H1 (cell line): ENCODE data around the gene CDH1. TPM values are rescaled to one million over a fixed set of nuclear protein-coding genes. Genes with fewer than 3 reads are reported as not detected.

Source experiments
- CTCF ChIA-PET: fragments of 300-600 bp; sonication (Branson Sonifier 250); formaldehyde crosslinking; loops from one replicate; lab custom pipeline; 2021; ENCODE audit not compliant: partially characterized antibody; lab: Charles Lee
- POLR2A ChIA-PET: fragments of 300-600 bp; sonication (Branson Sonifier 250); formaldehyde crosslinking; loops from one replicate; lab custom pipeline; 2021; ENCODE audit warnings: inconsistent platforms; ENCODE audit not compliant: partially characterized antibody; lab: Charles Lee
- DNase-seq, 2 experiments: peaks; one replicate each; pipeline versions ENCODE4 v3.0.0 to v3.0.0-alpha.2; 2010 to 2022; ENCODE audit warnings: low spot score in 2 of 2, low read depth in 1 of 2, mixed read lengths in 1 of 2
- FAIRE-seq: peaks from 2 replicates; lab custom pipeline; 2011; peaks lifted over from hg19 to GRCh38; lab: Jason Lieb, UNC
- H2AFZ ChIP-seq: 2 replicates; pipeline ENCODE4 v1.8.1; 2012; ENCODE audit warnings: low read length, inconsistent platforms
- H2AK5ac ChIP-seq: 2 replicates; pipeline ENCODE4 v1.6.1; 2013; ENCODE audit warnings: low read depth, low read length
- H2BK120ac ChIP-seq: replicated peaks from 2 replicates; pipeline ENCODE3; 2013; ENCODE audit warnings: low read depth, low read length, inconsistent platforms
- H2BK12ac ChIP-seq: 2 replicates; pipeline ENCODE4 v1.6.1; 2013; ENCODE audit warnings: low read depth, low read length
- H2BK15ac ChIP-seq: 2 replicates; pipeline ENCODE4 v1.6.1; 2013; ENCODE audit warnings: low read length
- H2BK20ac ChIP-seq: 2 replicates; pipeline ENCODE4 v1.6.1; 2013; ENCODE audit warnings: low read length
- H2BK5ac ChIP-seq: 2 replicates; pipeline ENCODE4 v1.6.1; 2013; ENCODE audit warnings: low read depth, low read length
- H3K14ac ChIP-seq: 2 replicates; pipeline ENCODE4 v1.6.1; 2013; ENCODE audit warnings: inconsistent platforms; ENCODE audit not compliant: insufficient read length
- H3K18ac ChIP-seq: 2 replicates; pipeline ENCODE4 v1.6.1; 2013; ENCODE audit warnings: low read length; ENCODE audit errors: extremely low read depth
- H3K23ac ChIP-seq: 2 replicates; pipeline ENCODE4 v1.6.1; 2013; ENCODE audit warnings: inconsistent platforms; ENCODE audit not compliant: insufficient read length
- H3K23me2 ChIP-seq: 2 replicates; pipeline ENCODE4 v1.6.1; 2013; ENCODE audit warnings: low read depth, low read length
- H3K27ac ChIP-seq: 2 replicates; pipeline ENCODE4 v1.6.1; 2011; ENCODE audit warnings: low read depth, low read length, inconsistent platforms
- H3K27me3 ChIP-seq, 4 experiments: replicated peaks in 1 of 4; 1 replicate in 1 of 4; 2 replicates in 3 of 4; pipeline versions ENCODE4 v1.6.1 to v1.8.1; 2011 to 2013; ENCODE audit warnings: low read length in 3 of 4, mild to moderate bottlenecking in 3 of 4, inconsistent platforms in 2 of 4, mixed read lengths in 2 of 4, moderate library complexity in 1 of 4; ENCODE audit not compliant: control insufficient read depth in 3 of 4, insufficient read depth in 3 of 4; ENCODE audit errors: extremely low read depth in 1 of 4
- H3K36me3 ChIP-seq, 4 experiments: 2 replicates each; pipeline versions ENCODE4 v1.6.1 to v1.8.1; 2011 to 2013; ENCODE audit warnings: mild to moderate bottlenecking in 4 of 4, low read length in 3 of 4, moderate library complexity in 2 of 4, control low read depth in 1 of 4, inconsistent platforms in 1 of 4; ENCODE audit not compliant: insufficient read depth in 4 of 4, control insufficient read depth in 2 of 4
- H3K4ac ChIP-seq: replicated peaks from 2 replicates; pipeline ENCODE3; 2013; ENCODE audit warnings: low read length, low read depth, mixed read lengths, inconsistent platforms; ENCODE audit not compliant: insufficient read length
- H3K4me1 ChIP-seq, 4 experiments: replicated peaks in 1 of 4; 1 replicate in 1 of 4; 2 replicates in 3 of 4; pipeline versions ENCODE4 v1.6.1 to v1.8.1; 2011 to 2013; ENCODE audit warnings: low read length in 3 of 4, inconsistent platforms in 2 of 4, mixed read lengths in 1 of 4; ENCODE audit not compliant: insufficient read depth in 4 of 4, control insufficient read depth in 3 of 4
- H3K4me2 ChIP-seq, 2 experiments: 2 replicates each; pipeline versions ENCODE4 v1.6.1 to v1.8.1; 2011 to 2013; ENCODE audit warnings: low read depth in 2 of 2, low read length in 2 of 2, control low read depth in 1 of 2, inconsistent platforms in 1 of 2, mild to moderate bottlenecking in 1 of 2; ENCODE audit not compliant: insufficient read depth in 1 of 2
- H3K4me3 ChIP-seq, 4 experiments: fragments of 200-600, 300-600 bp in 1 of 4; sonication (generic), shearing (Covaris generic), sonication (Bioruptor Twin) in 1 of 4; 2 replicates each; pipeline versions ENCODE4 v1.5.1 to v1.8.1; 2011 to 2016; ENCODE audit warnings: low read length in 4 of 4, low read depth in 3 of 4, control low read depth in 2 of 4, inconsistent platforms in 2 of 4, mild to moderate bottlenecking in 2 of 4, mixed read lengths in 1 of 4, moderate library complexity in 1 of 4; ENCODE audit not compliant: insufficient read depth in 2 of 4; ENCODE audit errors: extremely low read depth in 1 of 4
- H3K56ac ChIP-seq: replicated peaks from 2 replicates; pipeline ENCODE3; 2013; ENCODE audit warnings: low read depth, mild to moderate bottlenecking, mixed read lengths, low read length, inconsistent platforms; ENCODE audit not compliant: insufficient read length
- H3K79me1 ChIP-seq: 2 replicates; pipeline ENCODE4 v1.6.1; 2013; ENCODE audit warnings: low read depth, low read length, control low read depth
- H3K79me2 ChIP-seq, 2 experiments: 2 replicates each; pipeline versions ENCODE4 v1.6.1 to v1.8.1; 2012 to 2013; ENCODE audit warnings: low read length in 2 of 2, mild to moderate bottlenecking in 2 of 2, inconsistent platforms in 1 of 2; ENCODE audit not compliant: insufficient read depth in 2 of 2, control insufficient read depth in 1 of 2
- H3K9ac ChIP-seq, 4 experiments: replicated peaks in 1 of 4; 1 replicate in 1 of 4; 2 replicates in 3 of 4; pipeline versions ENCODE4 v1.6.1 to v1.8.1; 2011 to 2013; ENCODE audit warnings: low read depth in 3 of 4, low read length in 3 of 4, control low read depth in 2 of 4, mild to moderate bottlenecking in 2 of 4, moderate library complexity in 2 of 4, inconsistent platforms in 1 of 4; ENCODE audit errors: extremely low read depth in 1 of 4
- H3K9me3 ChIP-seq, 2 experiments: 2 replicates each; pipeline versions ENCODE4 v1.6.1 to v1.8.1; 2012 to 2013; ENCODE audit warnings: mild to moderate bottlenecking in 2 of 2, moderate library complexity in 2 of 2, control low read depth in 1 of 2, inconsistent platforms in 1 of 2, low read depth in 1 of 2, low read length in 1 of 2, mixed read lengths in 1 of 2; ENCODE audit not compliant: insufficient read depth in 2 of 2
- H4K20me1 ChIP-seq, 2 experiments: replicated peaks in 1 of 2; 2 replicates each; pipeline versions ENCODE3 to v1.8.1; 2011 to 2013; ENCODE audit warnings: inconsistent platforms in 2 of 2, low read length in 2 of 2, mild to moderate bottlenecking in 1 of 2; ENCODE audit not compliant: insufficient read depth in 2 of 2, control insufficient read depth in 1 of 2
- H4K5ac ChIP-seq: 2 replicates; pipeline ENCODE4 v1.6.1; 2013; ENCODE audit warnings: low read length, low read depth, mixed read lengths, inconsistent platforms; ENCODE audit not compliant: insufficient read length
- H4K8ac ChIP-seq: 2 replicates; pipeline ENCODE4 v1.8.0; 2013; ENCODE audit warnings: mild to moderate bottlenecking, moderate library complexity, low read length, inconsistent platforms; ENCODE audit not compliant: insufficient read depth; ENCODE audit errors: extremely low read depth
- H4K91ac ChIP-seq: replicated peaks from 2 replicates; pipeline ENCODE3; 2013; ENCODE audit warnings: low read length, mixed read lengths, inconsistent platforms; ENCODE audit not compliant: insufficient read length
- MAFK ChIP-seq: IDR thresholded peaks from 2 replicates; pipeline ENCODE4 v1.6.1; 2012; ENCODE audit warnings: low read depth, mild to moderate bottlenecking, improper control_type of control experiment, low read length
- WGBS, 2 experiments: shearing (Covaris generic) in 1 of 2; methylation state at CpG; one replicate each; pipeline versions ENCODE4 v1.1.6 to v1.1.7; 2013 to 2015; ENCODE audit warnings: low lambda C conversion rate in 2 of 2, mixed read lengths in 2 of 2, inconsistent platforms in 1 of 2, low coverage in 1 of 2, missing lambda C conversion rate in 1 of 2; ENCODE audit not compliant: insufficient replicate concordance in 2 of 2, insufficient coverage in 1 of 2, insufficient read length in 1 of 2; ENCODE audit errors: extremely low coverage in 1 of 2, missing lambda C conversion rate in 1 of 2; 5-methylcytosine and 5-hydroxymethylcytosine counted together
- polyA plus RNA-seq, 7 experiments: library from polyadenylated mRNA; depleted of rRNA in 3 of 7; stranded (reverse) in 5 of 7; unstranded in 2 of 7; fragments of >200 nt in 5 of 7; fragments of 200-250 nt in 2 of 7; gene quantifications; 1 replicate in 5 of 7; 2 replicates in 1 of 7; 4 replicates in 1 of 7; pipeline versions ENCODE4 v1.2.1 to v1.2.3, GENCODE V29; 2011 to 2013; ENCODE audit warnings: missing spikeins in 2 of 7, mixed read lengths in 2 of 7
- total RNA-seq: library from RNA; stranded (reverse); fragmentation: NEBNext Ultra II Directional; extraction: Animal tissue kit (Norgen Biotek cat#: 25700); gene quantifications from 2 replicates; pipeline ENCODE4 v1.2.1, GENCODE V29; 2021
- TF ChIP-seq, protein P1 (sequence below): IDR thresholded peaks from 2 replicates; pipeline ENCODE4 v1.6.1; 2012; ENCODE audit warnings: inconsistent platforms

CDH1 gene
- total and polyA plus RNA-seq, 2 of the 8 experiments (the other 6 are each of a cell fraction or from before 2014, with no cell fraction given): 133 to 265 TPM

- Histone ChIP-seq H3K9me3 (no peaks in the 10 kb centered on the region), H3K23ac (no peak overlapping the region), H3K27ac (no peak overlapping the region), H4K8ac (no peak overlapping the region; the same call in 1 of the 2 replicates), H3K4me2 (0 out of 4 replicates have a peak overlapping the region, but pooled peaks of 1 of the 2 experiments have one; percentile 55), H2AFZ (no peak overlapping the region), H3K4me3 (no peak overlapping the region), H2BK20ac (no peak overlapping the region), H2AK5ac (no peak overlapping the region), H3K9ac (no peak overlapping the region), H4K91ac (no peak overlapping the region), H3K56ac (no peak overlapping the region), H3K79me2 (peaks cover 0 to 12% of the 10 kb centered on the region in 2 experiments; a peak in 2 of 4 replicates), H2BK15ac (no peak overlapping the region), H4K5ac (no peak overlapping the region), H3K36me3 (no peaks in the 10 kb centered on the region), H3K27me3 (no peaks in the 10 kb centered on the region), H3K4me1 (peaks cover 0 to 6% (median 3%) of the 10 kb centered on the region in 4 experiments; a peak in 3 of 7 replicates), H3K23me2 (peaks cover 8% of the 10 kb centered on the region; the same call in 1 of the 2 replicates), H3K4ac (no peak overlapping the region), H4K20me1 (peaks cover 2% of the 10 kb centered on the region in 2 experiments), H3K79me1 (no peaks in the 10 kb centered on the region), H2BK5ac (no peak overlapping the region), H3K18ac (no peak overlapping the region), H3K14ac (no peak overlapping the region), H2BK12ac (peak overlapping the region; percentile 76), H2BK120ac (no peak overlapping the region)
- WGBS, 2 experiments: 93% methylated on average over 9 of the region's 9 CpGs; no CpG with 5 or more reads in 1 of the 2 experiments
- FAIRE-seq (no peak), DNase-seq (no peak)
- TF ChIP-seq, protein P1, sequence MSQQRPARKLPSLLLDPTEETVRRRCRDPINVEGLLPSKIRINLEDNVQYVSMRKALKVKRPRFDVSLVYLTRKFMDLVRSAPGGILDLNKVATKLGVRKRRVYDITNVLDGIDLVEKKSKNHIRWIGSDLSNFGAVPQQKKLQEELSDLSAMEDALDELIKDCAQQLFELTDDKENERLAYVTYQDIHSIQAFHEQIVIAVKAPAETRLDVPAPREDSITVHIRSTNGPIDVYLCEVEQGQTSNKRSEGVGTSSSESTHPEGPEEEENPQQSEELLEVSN: 0 out of 2 replicates have a peak, but pooled peaks have one; percentile 30
- TF ChIP-seq MAFK: no peak
- POLR2A ChIA-PET: interaction anchor here (0.9 to 1.9 kb wide), 5 partner anchors 9 to 30 kb away, joined by 3 to 10 read pairs (median 3); no protein-coding TSS in a partner anchor
- CTCF ChIA-PET: interaction anchor here (0.9 to 2.5 kb wide), 4 partner anchors 10 to 988 kb away, joined by 3 to 8 read pairs (median 3); no protein-coding TSS in a partner anchor
Observed at GRCh38 chr16:68733570-68733969, 3.5 kb upstream of the CDH1 start.
